Endodermal cell (in vitro differentiated cells): ENCODE results near the gene ACACA. TPM values are rescaled to one million over a fixed set of nuclear protein-coding genes. Genes with fewer than 3 reads are reported as not detected.

Experiments used
- DNase-seq: peaks from one replicate; pipeline ENCODE4 v3.0.0-alpha.2; 2017
- H3K27ac ChIP-seq: 2 replicates; pipeline ENCODE4 v1.5.1; 2013; ENCODE audit warnings: mild to moderate bottlenecking, low read depth, low read length, moderate library complexity
- H3K27me3 ChIP-seq: 2 replicates; pipeline ENCODE4 v1.6.1; 2013; ENCODE audit warnings: mild to moderate bottlenecking, low read length, moderate library complexity; ENCODE audit not compliant: insufficient read depth, control insufficient read depth, poor library complexity, severe bottlenecking
- H3K36me3 ChIP-seq: 2 replicates; pipeline ENCODE4 v1.7.0; 2013; ENCODE audit warnings: mild to moderate bottlenecking, low read length, moderate library complexity; ENCODE audit not compliant: control insufficient read depth, insufficient read depth
- H3K4me1 ChIP-seq: one replicate; pipeline ENCODE4 v1.7.0; 2013; ENCODE audit warnings: low read length; ENCODE audit not compliant: control insufficient read depth, insufficient read depth
- H3K4me3 ChIP-seq: 2 replicates; pipeline ENCODE4 v1.5.1; 2013; ENCODE audit warnings: mild to moderate bottlenecking, low read length, moderate library complexity
- H3K9ac ChIP-seq: 2 replicates; pipeline ENCODE4 v1.6.1; 2013; ENCODE audit warnings: mild to moderate bottlenecking, low read length, moderate library complexity; ENCODE audit not compliant: poor library complexity, severe bottlenecking; ENCODE audit errors: extremely low read depth
- H3K9me3 ChIP-seq: 2 replicates; pipeline ENCODE4 v1.6.1; 2013; ENCODE audit warnings: mild to moderate bottlenecking, low read length, moderate library complexity; ENCODE audit not compliant: control insufficient read depth
- H3K27ac Mint-ChIP-seq: 2 replicates; pipeline ENCODE4 v1.8.0; 2020; ENCODE audit warnings: mixed read lengths
- H3K27me3 Mint-ChIP-seq: 2 replicates; pipeline ENCODE4 v1.8.0; 2021; ENCODE audit warnings: mild to moderate bottlenecking, mixed read lengths; ENCODE audit not compliant: insufficient read depth
- H3K36me3 Mint-ChIP-seq: 2 replicates; pipeline ENCODE4 v1.8.0; 2020; ENCODE audit warnings: low read depth, mixed read lengths
- H3K4me1 Mint-ChIP-seq: 2 replicates; pipeline ENCODE4 v1.8.0; 2020; ENCODE audit warnings: mixed read lengths
- H3K4me3 Mint-ChIP-seq: 2 replicates; pipeline ENCODE4 v1.8.0; 2020; ENCODE audit warnings: mild to moderate bottlenecking, moderate library complexity, mixed read lengths
- H3K9me3 Mint-ChIP-seq: 2 replicates; pipeline ENCODE4 v1.8.0; 2020; ENCODE audit warnings: mild to moderate bottlenecking, mixed read lengths
- CTCF ChIP-seq: fragments of 200-600 bp; sonication (generic); conservative IDR thresholded peaks from 2 replicates; pipeline ENCODE4 v1.5.0; 2021; ENCODE audit warnings: antibody characterized with exemption, mild to moderate bottlenecking
- WGBS, 2 experiments: methylation state at CpG; one replicate each; pipeline versions ENCODE4 v1.1.5 to v1.1.7; 2013; ENCODE audit warnings: missing lambda C conversion rate in 2 of 2, mixed read lengths in 1 of 2; ENCODE audit not compliant: insufficient coverage in 1 of 2, insufficient read length in 1 of 2; 5-methylcytosine and 5-hydroxymethylcytosine counted together
- total RNA-seq, 2 donors: library from RNA; stranded (reverse); fragmentation: NEBNext Ultra II Directional in 1 of 2; extraction: Animal tissue kit (Norgen Biotek cat#: 25700) in 1 of 2; gene quantifications; 2 replicates in 1 of 2; 3 replicates in 1 of 2; pipeline ENCODE4 v1.2.1, GENCODE V29; 2021

ACACA gene
- total RNA-seq, 2 donors from 2014 or later, result 66.7 to 68.6 TPM

- 92 to 100% methylated on average over 1 to 2 of the region's 2 CpGs for WGBS, 2 experiments
- Histone ChIP-seq H3K27me3 (no peaks in the 10 kb centered on the region), H3K36me3 (peaks cover 51% of the 10 kb centered on the region), H3K9ac (no peak overlapping the region), H3K27ac (no peak overlapping the region), H3K4me3 (no peak overlapping the region), H3K9me3 (no peaks in the 10 kb centered on the region), H3K4me1 (peaks cover 7% of the 10 kb centered on the region)
- no peaks in the 10 kb centered on the region for H3K9me3 Mint-ChIP-seq
- H3K4me1 Mint-ChIP-seq, result peaks cover 22% of the 10 kb centered on the region
- no peak overlapping the region for H3K4me3 Mint-ChIP-seq
- TF ChIP-seq CTCF, result no peak
- peaks cover 57% of the 10 kb centered on the region for H3K36me3 Mint-ChIP-seq
- H3K27me3 Mint-ChIP-seq, result no peaks in the 10 kb centered on the region
- no peak for DNase-seq
- H3K27ac Mint-ChIP-seq, result no peak overlapping the region
These were observed 310.6 kb downstream of the ACACA start for GRCh38 chr17:37096071-37096470.

GRCh38 chr17:37094391-37094790 lies 312.2 kb downstream of the ACACA start:
- Histone ChIP-seq H3K36me3 (peaks cover 43% of the 10 kb centered on the region), H3K4me1 (peaks cover 8% of the 10 kb centered on the region), H3K27ac (no peak overlapping the region), H3K9ac (no peak overlapping the region), H3K9me3 (no peaks in the 10 kb centered on the region), H3K27me3 (no peaks in the 10 kb centered on the region), H3K4me3 (no peak overlapping the region)
- peaks cover 36% of the 10 kb centered on the region for H3K4me1 Mint-ChIP-seq
- peaks cover 54% of the 10 kb centered on the region for H3K36me3 Mint-ChIP-seq
- DNase-seq, result no peak
- H3K27ac Mint-ChIP-seq, result no peak overlapping the region
- no peak overlapping the region for H3K4me3 Mint-ChIP-seq
- 83 to 87% methylated on average over 4 of the region's 4 CpGs for WGBS, 2 experiments
- no peak for TF ChIP-seq CTCF
- no peaks in the 10 kb centered on the region for H3K9me3 Mint-ChIP-seq
- H3K27me3 Mint-ChIP-seq, result no peaks in the 10 kb centered on the region

GRCh38 chr17:37092701-37093100 lies 313.9 kb downstream of the ACACA start:
- H3K9ac ChIP-seq, result no peak overlapping the region
- no peak for TF ChIP-seq CTCF
- H3K4me3 Mint-ChIP-seq, result no peak overlapping the region
- peaks cover 57% of the 10 kb centered on the region for H3K36me3 Mint-ChIP-seq
- no peaks in the 10 kb centered on the region for H3K9me3 ChIP-seq
- no peaks in the 10 kb centered on the region for H3K27me3 Mint-ChIP-seq
- H3K4me1 Mint-ChIP-seq, result peaks cover 37% of the 10 kb centered on the region
- H3K27me3 ChIP-seq, result no peaks in the 10 kb centered on the region
- peaks cover 48% of the 10 kb centered on the region for H3K36me3 ChIP-seq
- H3K4me3 ChIP-seq, result no peak overlapping the region
- H3K9me3 Mint-ChIP-seq, result no peaks in the 10 kb centered on the region
- H3K27ac ChIP-seq, result no peak overlapping the region
- DNase-seq, result peak; percentile 36
- no peak overlapping the region for H3K27ac Mint-ChIP-seq
- peaks cover 8% of the 10 kb centered on the region for H3K4me1 ChIP-seq
